RWPE2 (cell line): Measurements from ENCODE around the gene KMT2A.
"Not testable (repeated sequence)": the region's sequence is repeated elsewhere in the genome, so short reads cannot be mapped to it uniquely, and the experiment has no call there.

Experiments used
- ATAC-seq: fragments of 200-7000 bp; cut with Tn5 transposase; 3 replicates; pipeline ENCODE4 v1.9.1; 2021; ENCODE audit warnings: low read depth
- DNase-seq: peaks from one replicate; pipeline ENCODE4 v3.0.0-alpha.2; 2020; ENCODE audit warnings: low spot score
- H3K27ac ChIP-seq: fragments of 450-650 bp; 2 replicates; pipeline ENCODE4 v1.5.1; 2017; ENCODE audit warnings: mild to moderate bottlenecking; ENCODE audit not compliant: poor library complexity, severe bottlenecking
- H3K27me3 ChIP-seq: fragments of 250-450 bp; sonication (Bioruptor Pico); 2 replicates; pipeline ENCODE4 v1.5.1; 2021; ENCODE audit warnings: mild to moderate bottlenecking, moderate library complexity; ENCODE audit not compliant: insufficient read depth, poor library complexity, severe bottlenecking
- H3K36me3 ChIP-seq: fragments of 250-450 bp; sonication (Bioruptor Pico); 2 replicates; pipeline ENCODE4 v1.5.1; 2020; ENCODE audit warnings: low read depth, mild to moderate bottlenecking, moderate library complexity
- H3K4me1 ChIP-seq: fragments of 250-450 bp; sonication (Bioruptor Pico); 2 replicates; pipeline ENCODE4 v1.5.1; 2021; ENCODE audit warnings: mild to moderate bottlenecking, moderate library complexity; ENCODE audit not compliant: insufficient read depth, poor library complexity, severe bottlenecking
- H3K4me3 ChIP-seq: fragments of 250-450 bp; sonication (Bioruptor Pico); 2 replicates; pipeline ENCODE4 v1.5.1; 2021; ENCODE audit warnings: mild to moderate bottlenecking, moderate library complexity; ENCODE audit not compliant: severe bottlenecking
- H3K9me3 ChIP-seq: fragments of 250-450 bp; sonication (Bioruptor Pico); 2 replicates; pipeline ENCODE4 v1.5.1; 2021; ENCODE audit warnings: mild to moderate bottlenecking, moderate library complexity; ENCODE audit not compliant: severe bottlenecking
- CTCF ChIP-seq: fragments of 450-650 bp; IDR thresholded peaks from one replicate; pipeline ENCODE4 v1.5.1; 2017; ENCODE audit warnings: mild to moderate bottlenecking, moderate library complexity; ENCODE audit not compliant: poor library complexity, severe bottlenecking

KMT2A gene

GRCh38 chr11:118450451-118450850 lies 14.2 kb downstream of the KMT2A start:
- ATAC-seq (no peak), DNase-seq (no peak)
- Histone ChIP-seq H3K4me1 (peaks cover 15% of the 10 kb centered on the region), H3K4me3 (no peak overlapping the region), H3K36me3 (peaks cover 35% of the 10 kb centered on the region), H3K9me3 (no peaks in the 10 kb centered on the region), H3K27ac (no peak overlapping the region), H3K27me3 (no peaks in the 10 kb centered on the region)
- TF ChIP-seq CTCF: no peak

- ATAC-seq (no peak), DNase-seq (no peak)
- Histone ChIP-seq H3K27me3 (no peaks in the 10 kb centered on the region), H3K4me1 (peaks cover 10% of the 10 kb centered on the region), H3K27ac (no peak overlapping the region), H3K9me3 (no peaks in the 10 kb centered on the region), H3K4me3 (no peak overlapping the region), H3K36me3 (peaks cover 21% of the 10 kb centered on the region)
- TF ChIP-seq CTCF: no peak
Measured at GRCh38 chr11:118462178-118462577, 25.9 kb downstream of the KMT2A start.

GRCh38 chr11:118468968-118469367 lies 32.7 kb downstream of the KMT2A start:
- not testable (repeated sequence) for ATAC-seq, H3K4me3 ChIP-seq, H3K4me1 ChIP-seq, H3K27me3 ChIP-seq, H3K27ac ChIP-seq, H3K9me3 ChIP-seq, DNase-seq
- H3K36me3 ChIP-seq: peaks cover 57% of the 10 kb centered on the region

GRCh38 chr11:118471030-118471429 lies 34.7 kb downstream of the KMT2A start:
- no peak for TF ChIP-seq CTCF
- peaks cover 74% of the 10 kb centered on the region for H3K36me3 ChIP-seq
- DNase-seq: no peak

GRCh38 chr11:118473537-118473936 lies 37.2 kb downstream of the KMT2A start:
- H3K4me1 ChIP-seq: no peaks in the 10 kb centered on the region
- H3K4me3 ChIP-seq: no peak overlapping the region
- H3K9me3 ChIP-seq: no peaks in the 10 kb centered on the region
- no peak for ATAC-seq
- H3K27me3 ChIP-seq: no peaks in the 10 kb centered on the region
- DNase-seq: no peak
- peaks cover 93% of the 10 kb centered on the region for H3K36me3 ChIP-seq
- H3K27ac ChIP-seq: no peak overlapping the region
- TF ChIP-seq CTCF: no peak

More at GRCh38 chr11:118471030-118471429, 34.7 kb downstream of the KMT2A start:
- Histone ChIP-seq H3K9me3 (no peaks in the 10 kb centered on the region), H3K4me1 (no peaks in the 10 kb centered on the region), H3K27me3 (no peaks in the 10 kb centered on the region), H3K27ac (no peak overlapping the region), H3K4me3 (no peak overlapping the region)
- no peak for ATAC-seq
